DMS53 (cell line): ENCODE results near the gene KLF16.
"Not testable (repeated sequence)": the region's sequence is repeated elsewhere in the genome, so short reads cannot be mapped to it uniquely, and the experiment has no call there.

ENCODE experiments used
- DNase-seq: peaks from one replicate; lab custom pipeline; 2025; lab: John Stamatoyannopoulos, UW

The KLF16 gene

GRCh38 chr19:1884291-1884718 lies 20.9 kb upstream of the KLF16 start:
- no peak for DNase-seq

- no peak for DNase-seq
Measured at GRCh38 chr19:1883784-1884183, 20.4 kb upstream of the KLF16 start.

GRCh38 chr19:1882786-1883692 lies 19.7 kb upstream of the KLF16 start:
- DNase-seq: no peak

GRCh38 chr19:1882089-1882785 lies 18.9 kb upstream of the KLF16 start:
- DNase-seq: no peak

GRCh38 chr19:1881393-1882088 lies 18.2 kb upstream of the KLF16 start:
- DNase-seq: not testable (repeated sequence)

GRCh38 chr19:1880611-1881392 lies 17.4 kb upstream of the KLF16 start:
- DNase-seq: no peak

GRCh38 chr19:1879982-1880381 lies 16.6 kb upstream of the KLF16 start:
- DNase-seq: not testable (repeated sequence)

GRCh38 chr19:1878583-1878982 lies 15.2 kb upstream of the KLF16 start:
- DNase-seq: not testable (repeated sequence)

- not testable (repeated sequence) for DNase-seq
Measured at GRCh38 chr19:1877280-1877660, 13.9 kb upstream of the KLF16 start.

GRCh38 chr19:1876496-1877279 lies 13.3 kb upstream of the KLF16 start:
- not testable (repeated sequence) for DNase-seq

- DNase-seq: peak; percentile 95
Measured at GRCh38 chr19:1875646-1876495, 12.5 kb upstream of the KLF16 start.

GRCh38 chr19:1875265-1875645 lies 11.9 kb upstream of the KLF16 start:
- not testable (repeated sequence) for DNase-seq

GRCh38 chr19:1874554-1875185 lies 11.3 kb upstream of the KLF16 start:
- DNase-seq: peak; percentile 43

- DNase-seq: no peak
Measured at GRCh38 chr19:1873524-1874473, 10.4 kb upstream of the KLF16 start.

GRCh38 chr19:1872807-1873523 lies 9.6 kb upstream of the KLF16 start:
- DNase-seq: no peak

GRCh38 chr19:1871630-1872029 lies 8.3 kb upstream of the KLF16 start:
- no peak for DNase-seq

- DNase-seq: no peak
Measured at GRCh38 chr19:1871140-1871597, 7.8 kb upstream of the KLF16 start.

- no peak for DNase-seq
Measured at GRCh38 chr19:1868971-1869370, 5.6 kb upstream of the KLF16 start.
